Anterior cingulate cortex (tissue), 58 donors: ENCODE data around the gene AKAP13.
"Not testable (repeated sequence)": the region's sequence is repeated elsewhere in the genome, so short reads cannot be mapped to it uniquely, and the experiment has no call there.

Experiments
- DNase-seq, 58 donors: peaks; one replicate each; lab custom pipeline; 2025; lab: John Stamatoyannopoulos, UW

Gene AKAP13

GRCh38 chr15:85582131-85583079, 202.0 kb downstream of the AKAP13 start:
- DNase-seq, result peak in 10 of 58 donors; percentile 4 to 45 (median 19)

- DNase-seq, result no peak
Measured at GRCh38 chr15:85583442-85583841, 203.0 kb downstream of the AKAP13 start.

DNA sequence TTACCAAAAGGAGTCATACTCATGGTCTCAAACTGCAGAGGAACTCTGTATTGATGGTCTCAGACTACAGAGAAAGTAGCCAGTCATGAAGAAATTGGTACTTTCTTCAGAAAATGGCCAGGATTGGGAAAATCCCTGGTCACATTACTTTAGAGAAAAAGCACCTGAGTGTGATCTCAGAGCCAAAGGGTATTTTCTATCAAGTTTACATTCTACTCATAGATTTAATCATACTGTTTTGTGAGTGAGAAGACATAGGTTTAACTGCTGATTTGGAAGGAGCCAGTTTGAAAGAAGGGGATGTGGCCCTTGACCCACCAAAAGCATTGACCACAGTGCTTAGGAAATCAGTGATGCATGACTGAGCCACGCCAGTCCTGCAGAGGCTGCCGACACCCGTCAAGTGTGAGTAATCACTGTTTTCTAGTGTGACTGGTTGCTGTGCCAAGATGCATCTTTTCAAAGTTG, 203.6 kb downstream of the AKAP13 start:
- peak in 1 of 58 donors; percentile 15 for DNase-seq

GRCh38 chr15:85584872-85585271, 204.5 kb downstream of the AKAP13 start:
- no peak for DNase-seq

DNA sequence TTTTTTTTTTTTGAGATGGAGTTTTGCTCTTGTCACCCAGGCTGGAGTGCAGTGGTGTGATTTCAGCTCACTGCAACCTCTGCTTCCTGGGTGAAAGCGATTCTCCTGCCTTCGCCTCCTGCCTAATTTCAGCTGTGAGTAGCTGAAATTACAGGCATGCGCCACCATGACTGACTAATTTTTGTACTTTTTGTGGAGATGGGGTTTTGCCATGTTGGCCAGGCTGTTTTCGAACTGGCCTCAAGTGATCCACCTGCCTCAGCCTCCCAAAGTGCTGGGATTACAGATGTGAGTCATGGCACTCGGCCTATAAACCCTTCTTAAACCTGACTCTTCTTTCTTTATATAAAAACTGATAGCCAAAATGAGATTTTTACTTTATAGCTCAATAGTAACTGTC, 205.8 kb downstream of the AKAP13 start:
- not testable (repeated sequence) for DNase-seq

GRCh38 chr15:85587707-85588411, 207.5 kb downstream of the AKAP13 start:
- no peak for DNase-seq

DNA sequence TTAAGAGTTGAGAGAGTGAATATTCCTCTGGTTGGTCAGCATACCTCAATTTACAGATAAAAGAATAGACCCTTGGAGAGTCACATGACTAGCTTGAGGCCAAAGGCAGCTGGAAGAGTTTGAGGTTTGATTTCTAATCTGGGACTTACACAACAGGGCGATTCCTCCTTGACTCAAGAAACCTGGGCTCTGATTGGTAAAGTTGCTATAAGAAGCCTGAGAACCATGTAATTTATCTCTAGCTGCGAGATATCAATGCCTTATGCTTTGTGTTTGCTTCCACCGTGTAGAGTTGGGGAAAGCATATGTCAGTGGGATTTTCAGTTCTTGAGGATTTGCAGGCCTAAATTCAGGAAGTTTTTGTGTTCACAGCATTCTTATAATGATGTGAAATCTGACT, 208.3 kb downstream of the AKAP13 start:
- DNase-seq, result no peak

- no peak for DNase-seq
Measured at GRCh38 chr15:85589851-85590250, 209.4 kb downstream of the AKAP13 start.

DNA sequence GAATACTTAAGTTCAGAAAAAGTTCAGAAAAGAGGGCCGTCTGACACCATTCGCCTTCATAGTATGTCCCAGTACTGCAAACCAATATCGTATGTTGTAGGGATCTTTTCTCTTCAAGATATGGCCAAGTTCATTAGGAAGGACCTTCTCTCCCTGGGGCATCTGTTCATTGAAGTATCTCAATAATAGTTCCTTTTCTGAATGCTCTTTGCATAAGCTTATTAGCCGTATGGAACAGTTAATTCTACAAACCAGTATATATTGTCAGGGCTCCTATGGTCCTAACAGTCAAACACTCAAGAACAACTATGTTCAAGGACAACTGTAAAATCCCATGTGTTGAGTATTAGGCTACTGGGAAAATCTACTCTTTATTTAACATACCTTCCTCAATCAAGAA, 211.2 kb downstream of the AKAP13 start:
- no peak for DNase-seq

DNA sequence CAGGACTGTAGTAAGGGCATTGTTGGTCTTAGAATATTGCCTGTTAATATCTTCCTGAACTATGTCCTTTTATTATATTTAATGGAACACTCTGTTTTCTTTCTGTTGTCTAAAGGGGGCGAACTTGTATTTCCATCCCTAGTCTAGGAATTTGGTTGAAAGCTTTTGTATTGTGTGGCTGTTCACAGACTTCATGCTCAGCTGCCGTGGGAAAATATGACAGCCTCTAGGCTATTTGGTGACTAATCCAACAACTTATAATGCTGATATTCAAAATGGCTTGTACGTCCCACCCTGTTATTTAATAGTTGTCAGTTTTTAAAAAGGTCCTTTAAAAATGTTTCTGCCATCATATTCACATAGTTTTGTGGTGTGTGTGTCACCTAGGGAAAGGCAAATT, 211.7 kb downstream of the AKAP13 start:
- DNase-seq, result no peak

GRCh38 chr15:85593809-85594445, 213.5 kb downstream of the AKAP13 start:
- DNase-seq, result no peak

DNA sequence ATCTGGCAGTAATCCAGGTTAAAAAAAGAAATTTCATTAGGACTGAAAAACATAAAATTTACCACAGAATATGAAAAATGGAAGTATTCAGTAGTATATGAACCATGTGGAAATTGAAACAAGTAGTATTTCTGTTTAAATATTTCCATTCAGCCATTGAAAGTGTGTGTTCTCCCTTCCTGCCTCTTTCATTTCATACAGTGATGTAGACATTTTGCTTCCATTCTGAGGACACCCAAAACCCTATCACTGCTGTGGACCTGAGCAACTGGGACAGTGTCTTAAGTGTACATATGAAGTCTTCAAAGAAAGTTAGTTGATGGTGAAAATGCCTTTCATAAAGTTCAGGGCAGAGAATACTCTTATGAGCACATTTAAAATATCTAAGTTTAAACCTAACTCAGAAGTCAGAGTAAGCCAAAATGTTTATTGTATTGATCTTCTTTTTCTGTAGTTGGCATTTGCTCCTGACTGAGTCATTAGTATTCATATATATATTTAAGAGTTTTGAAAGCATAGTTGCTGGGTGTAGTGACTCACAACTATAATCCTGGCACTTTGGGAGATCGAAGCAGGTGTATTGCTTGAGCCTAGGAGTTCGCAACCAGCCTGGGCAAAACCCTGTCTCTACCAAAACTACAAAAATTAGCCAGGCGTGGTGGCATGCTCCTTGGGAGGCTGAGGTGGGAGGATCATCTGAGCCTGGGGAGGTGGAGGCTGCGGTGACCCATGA, 215.6 kb downstream of the AKAP13 start:
- DNase-seq, result no peak

DNA sequence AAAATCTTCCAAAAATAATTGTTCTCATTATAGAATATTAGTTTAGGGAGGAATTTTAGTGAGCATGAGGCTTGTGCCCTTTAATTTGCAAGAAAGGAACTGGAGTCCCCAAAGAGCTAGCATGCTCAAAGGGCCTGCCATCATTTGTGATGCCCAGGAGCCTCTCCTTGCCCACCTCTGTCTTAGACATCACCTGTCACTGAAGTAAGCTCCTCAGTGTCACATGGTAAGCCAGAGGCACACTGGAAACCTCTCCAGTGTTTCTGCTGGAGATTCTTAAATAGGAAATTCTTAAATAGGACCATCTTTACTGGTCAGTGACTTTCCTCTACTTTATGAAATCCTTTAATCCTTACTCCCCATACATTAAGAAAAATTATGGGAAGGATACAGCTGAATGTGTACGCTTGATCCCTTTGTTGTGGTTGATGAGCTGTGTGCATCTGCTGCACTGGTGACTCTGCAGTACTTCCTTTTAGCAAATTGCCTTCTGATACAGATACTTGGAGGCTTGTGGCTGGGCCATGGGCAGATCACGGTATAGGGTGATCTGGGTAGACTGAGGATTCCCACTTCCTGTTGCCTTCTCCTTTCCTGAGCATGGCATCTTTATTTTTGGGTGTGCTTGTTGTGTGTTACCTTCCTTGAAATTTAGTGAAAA, 216.9 kb downstream of the AKAP13 start:
- no peak for DNase-seq

- no peak for DNase-seq
Measured at GRCh38 chr15:85598219-85598618, 217.8 kb downstream of the AKAP13 start.

GRCh38 chr15:85598718-85599398, 218.5 kb downstream of the AKAP13 start:
- DNase-seq, result no peak

DNA sequence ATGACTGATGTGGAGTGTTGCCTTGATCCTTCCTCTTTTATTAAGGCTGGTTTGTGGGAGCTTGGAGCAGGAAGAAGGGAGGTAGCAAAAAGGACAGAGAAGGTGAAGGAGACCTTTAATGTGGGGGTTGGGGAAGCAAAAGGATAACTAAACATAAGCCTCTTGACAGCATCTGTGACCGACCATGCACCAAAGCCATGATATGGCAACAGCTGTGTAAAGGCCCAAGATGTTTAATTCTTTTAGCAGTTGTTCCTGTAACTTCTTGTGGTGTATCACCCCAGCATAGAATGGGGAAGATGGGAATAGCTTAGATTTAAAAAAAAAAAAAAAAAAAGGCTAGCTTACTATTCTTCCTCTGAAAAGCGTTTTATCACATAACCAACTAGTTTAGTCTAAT, 219.6 kb downstream of the AKAP13 start:
- no peak for DNase-seq

DNA sequence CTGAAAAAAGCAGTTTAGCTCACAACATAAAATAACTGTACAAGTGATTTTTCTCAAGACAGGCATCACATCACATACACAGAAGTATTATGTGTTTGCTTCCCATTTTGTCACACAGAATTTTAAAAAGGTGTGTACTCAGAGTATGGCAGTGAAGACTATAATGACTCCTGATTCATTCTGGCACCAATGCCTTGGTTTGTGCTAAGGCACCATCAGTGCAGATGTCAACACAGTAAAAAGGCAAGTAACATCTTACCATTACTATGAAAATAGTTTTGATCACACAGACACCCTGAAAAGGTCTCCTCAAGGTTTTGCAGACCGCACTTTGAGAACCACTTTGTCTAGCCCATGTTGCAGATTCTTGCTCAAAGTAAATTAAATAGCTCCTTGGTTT, 222.8 kb downstream of the AKAP13 start:
- no peak for DNase-seq

DNA sequence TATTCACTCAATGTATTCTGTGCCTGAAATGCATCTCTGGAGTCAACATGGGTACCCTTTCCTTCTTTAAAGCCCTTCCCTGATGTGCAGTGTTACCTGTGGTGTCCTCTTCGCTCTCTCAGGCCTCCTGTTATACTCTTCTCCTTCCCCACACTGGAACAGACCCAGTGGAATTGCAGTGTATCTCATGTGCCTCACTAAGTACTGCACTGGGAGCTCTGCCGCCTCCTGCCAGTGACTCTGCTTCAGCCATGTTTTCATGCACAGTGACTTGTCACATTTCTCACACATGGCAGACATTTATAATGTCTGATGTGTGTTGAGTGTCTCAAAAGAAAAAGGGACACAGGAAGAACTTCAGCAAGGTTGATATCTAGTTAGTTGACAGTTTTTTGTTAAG, 223.3 kb downstream of the AKAP13 start:
- DNase-seq, result no peak

- no peak for DNase-seq
Measured at GRCh38 chr15:85604194-85604593, 223.8 kb downstream of the AKAP13 start.
